Stimulated activated CD8-positive, alpha-beta memory T cell treated with anti-CD3 and anti-CD28 coated beads, Interleukin-4, amount 100 ng/mL, for 1 hour (primary cell): ENCODE measurements around the gene FAM171A2.
"Not testable (repeated sequence)": the region's sequence is repeated elsewhere in the genome, so short reads cannot be mapped to it uniquely, and the experiment has no call there.

Experiments used
- DNase-seq, 2 donors: peaks; one replicate each; pipeline ENCODE4 v3.0.0-alpha.2; 2020; ENCODE audit warnings: low read depth in 2 of 2, low spot score in 1 of 2

FAM171A2 gene

DNA sequence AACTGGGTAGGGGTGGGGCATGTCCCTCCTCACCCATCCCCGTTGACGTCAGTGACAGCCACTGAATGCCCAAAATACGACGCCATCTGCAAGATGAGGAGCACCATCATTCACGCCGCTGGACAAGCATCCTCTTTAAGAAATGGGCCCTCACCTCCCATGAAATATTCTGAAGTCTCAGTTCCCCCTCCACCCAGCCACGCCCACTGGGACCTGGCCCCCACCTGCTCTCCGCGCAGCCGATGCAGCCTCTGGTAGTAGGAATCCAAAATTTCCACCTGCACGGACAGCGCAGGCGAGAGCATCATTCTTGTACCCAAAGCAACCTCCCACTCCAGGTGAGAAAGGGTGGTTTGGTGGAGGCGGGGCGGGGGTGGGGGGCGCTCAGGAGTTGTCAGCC lies 20.2 kb upstream of the FAM171A2 start:
- DNase-seq, result no peak

DNA sequence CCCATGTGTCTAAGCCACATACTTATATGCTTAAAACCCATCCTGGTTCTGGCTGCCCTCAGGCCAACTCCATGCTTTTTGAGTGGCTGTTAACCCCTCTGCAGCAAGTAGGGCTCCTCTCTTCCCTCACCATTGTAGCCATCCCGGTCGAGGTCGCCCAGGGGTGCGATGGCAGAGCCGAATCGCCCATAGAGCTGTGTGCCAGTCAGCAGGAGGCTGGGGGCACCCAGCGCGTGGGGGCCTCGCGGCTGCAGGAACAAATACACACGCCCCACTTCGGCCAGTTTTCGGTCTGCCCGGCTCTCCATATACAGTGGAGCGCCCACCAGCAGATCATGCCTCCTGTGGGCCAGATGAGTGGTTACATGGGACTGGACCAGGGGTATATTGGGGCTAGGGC lies 19.7 kb upstream of the FAM171A2 start:
- DNase-seq, result no peak

DNA sequence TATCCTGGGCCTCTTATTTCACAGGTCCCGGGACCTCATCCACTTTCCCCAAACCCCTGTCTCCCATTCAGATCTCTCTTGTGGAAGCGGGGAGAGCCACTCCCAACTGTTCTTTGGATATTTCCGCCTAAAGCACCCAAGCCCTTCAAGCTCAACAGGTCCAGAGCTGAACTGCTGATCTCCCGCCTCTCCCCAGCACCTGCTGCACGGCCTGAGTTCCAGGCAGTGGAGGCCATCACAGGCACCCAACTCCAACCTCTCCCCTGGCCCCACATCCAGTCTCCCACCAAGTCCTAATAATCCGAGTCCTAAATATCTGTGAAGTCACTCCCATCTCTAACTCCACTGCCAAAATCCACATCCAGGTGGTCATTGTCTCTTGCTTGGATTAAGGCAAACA lies 19.3 kb upstream of the FAM171A2 start:
- DNase-seq, result no peak

DNA sequence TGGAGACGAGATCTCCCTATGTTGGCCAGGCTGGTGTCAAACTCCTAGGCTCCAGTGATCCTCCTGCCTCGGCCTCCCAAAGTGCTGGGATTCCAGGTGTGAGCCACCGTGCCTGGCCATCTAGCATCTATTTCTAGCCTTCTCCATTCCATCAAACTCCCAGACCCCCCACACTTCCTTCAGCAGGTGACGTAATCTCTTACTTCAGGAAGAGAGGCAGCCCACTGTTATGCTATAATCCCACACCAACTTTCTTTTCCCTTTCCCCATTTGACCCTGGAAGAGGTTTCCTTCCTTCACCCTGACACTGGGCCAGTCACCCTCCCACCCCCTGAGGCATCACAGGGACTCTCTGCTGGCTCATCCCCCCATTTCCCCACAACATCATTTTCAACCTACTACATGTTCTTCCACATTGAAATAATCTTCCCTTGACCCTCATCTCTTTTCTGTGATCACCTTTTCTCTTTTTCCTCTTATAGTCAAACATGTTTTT lies 18.2 kb upstream of the FAM171A2 start:
- DNase-seq, result no peak

DNA sequence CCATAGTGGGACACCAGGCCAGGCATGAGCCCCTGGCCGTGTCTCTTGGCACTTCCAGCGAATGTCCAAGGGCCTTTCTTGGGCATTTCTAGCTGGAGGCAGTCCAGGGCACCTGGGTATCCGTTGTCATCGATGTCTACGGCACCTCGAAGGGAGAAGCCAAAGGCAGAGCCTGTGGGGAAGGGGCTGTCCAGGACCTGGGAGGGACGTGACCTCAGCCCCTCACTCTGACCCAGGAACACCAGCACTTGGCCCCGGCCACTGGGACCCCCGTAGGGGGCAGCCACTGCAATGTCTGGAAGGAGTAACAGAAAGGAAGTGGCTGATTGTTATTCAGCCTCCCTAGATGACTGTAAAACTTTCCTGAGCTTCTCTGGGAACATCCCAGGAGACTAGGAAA lies 17.1 kb upstream of the FAM171A2 start:
- no peak for DNase-seq

DNA sequence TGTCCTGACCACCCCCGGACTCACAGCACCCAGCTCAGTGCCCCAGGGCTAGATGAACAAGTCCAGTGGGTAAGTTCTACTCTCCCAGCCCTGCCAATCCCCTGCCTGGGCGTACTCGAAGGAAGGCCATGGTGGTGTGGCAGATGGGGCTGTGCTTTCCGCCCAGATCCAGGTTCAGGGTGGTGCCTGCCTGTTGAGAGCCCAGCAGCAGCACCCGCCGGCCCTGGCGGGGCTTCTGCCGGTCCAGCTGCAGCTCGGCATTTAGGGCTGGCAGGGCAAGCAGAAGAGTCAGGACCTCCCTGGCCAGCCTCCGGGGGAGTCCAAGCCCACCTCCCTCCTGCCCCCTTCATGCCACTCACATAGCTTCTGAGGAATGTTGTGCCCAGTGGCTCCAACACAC lies 16.2 kb upstream of the FAM171A2 start:
- DNase-seq, result no peak

DNA sequence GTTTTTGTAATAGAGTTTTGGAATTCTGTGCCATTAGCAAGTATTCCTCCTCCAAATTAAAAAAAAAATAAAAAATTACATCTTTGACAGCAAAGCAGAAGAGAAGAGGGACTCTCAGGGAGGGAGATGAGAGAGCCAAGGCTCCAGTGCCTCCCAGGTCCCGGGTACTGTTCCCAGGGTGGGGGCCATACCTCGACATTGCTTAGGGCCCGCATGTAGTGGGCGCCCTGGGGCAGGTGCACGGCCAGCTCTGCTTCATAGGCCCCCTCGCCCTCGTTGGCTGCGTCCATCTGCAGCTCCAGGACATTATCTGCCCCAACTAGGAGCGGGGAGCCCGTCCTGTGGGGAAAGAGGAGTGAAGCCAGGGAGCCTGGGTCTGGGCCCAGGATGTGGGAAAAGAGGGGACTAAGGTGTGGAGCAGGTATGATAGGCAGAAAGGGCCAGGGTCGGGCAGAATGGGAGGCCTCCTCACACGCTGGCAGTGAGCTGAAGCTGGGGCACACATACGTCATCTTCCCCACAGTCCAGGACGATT lies 14.6 kb upstream of the FAM171A2 start:
- DNase-seq, result no peak

DNA sequence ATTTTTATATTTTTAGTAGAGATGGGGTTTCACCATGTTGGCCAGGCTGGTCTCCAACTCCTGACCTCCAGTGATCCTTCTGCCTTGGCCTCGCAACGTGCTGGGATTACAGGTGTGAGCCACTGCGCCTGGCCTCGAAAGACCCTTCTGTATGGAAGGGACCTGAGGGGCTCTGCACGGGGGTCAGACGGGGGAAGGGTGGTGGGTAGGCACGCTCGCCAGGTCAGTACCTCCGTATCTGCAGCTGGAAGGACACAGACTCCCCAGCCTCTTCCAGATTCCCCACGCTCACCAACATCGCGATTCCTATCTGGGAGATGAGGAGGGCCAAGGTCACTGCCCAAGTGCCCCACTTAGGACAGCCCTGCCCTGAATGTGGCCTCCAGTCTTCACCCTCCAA lies 13.1 kb upstream of the FAM171A2 start:
- no peak for DNase-seq

DNA sequence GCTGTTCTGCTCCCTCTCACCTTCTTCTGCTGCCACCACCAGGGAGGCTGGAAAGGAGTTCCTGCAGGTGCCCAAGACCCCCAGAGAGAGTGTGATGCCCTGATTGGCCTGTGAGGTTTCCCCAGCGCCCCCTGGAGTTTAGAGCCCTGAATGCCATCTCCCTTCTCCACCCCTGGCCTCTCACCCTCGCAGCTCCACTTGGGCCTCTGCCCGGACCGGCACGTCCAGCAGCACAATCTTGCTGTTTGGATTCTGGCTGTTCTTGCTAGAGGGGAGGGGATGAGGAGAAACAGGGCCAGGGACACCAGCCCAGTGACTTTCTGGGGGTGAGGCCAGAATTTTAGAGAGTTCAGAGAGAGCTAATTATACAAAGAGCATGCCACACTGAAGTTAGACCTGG lies 12.5 kb upstream of the FAM171A2 start:
- DNase-seq, result no peak

DNA sequence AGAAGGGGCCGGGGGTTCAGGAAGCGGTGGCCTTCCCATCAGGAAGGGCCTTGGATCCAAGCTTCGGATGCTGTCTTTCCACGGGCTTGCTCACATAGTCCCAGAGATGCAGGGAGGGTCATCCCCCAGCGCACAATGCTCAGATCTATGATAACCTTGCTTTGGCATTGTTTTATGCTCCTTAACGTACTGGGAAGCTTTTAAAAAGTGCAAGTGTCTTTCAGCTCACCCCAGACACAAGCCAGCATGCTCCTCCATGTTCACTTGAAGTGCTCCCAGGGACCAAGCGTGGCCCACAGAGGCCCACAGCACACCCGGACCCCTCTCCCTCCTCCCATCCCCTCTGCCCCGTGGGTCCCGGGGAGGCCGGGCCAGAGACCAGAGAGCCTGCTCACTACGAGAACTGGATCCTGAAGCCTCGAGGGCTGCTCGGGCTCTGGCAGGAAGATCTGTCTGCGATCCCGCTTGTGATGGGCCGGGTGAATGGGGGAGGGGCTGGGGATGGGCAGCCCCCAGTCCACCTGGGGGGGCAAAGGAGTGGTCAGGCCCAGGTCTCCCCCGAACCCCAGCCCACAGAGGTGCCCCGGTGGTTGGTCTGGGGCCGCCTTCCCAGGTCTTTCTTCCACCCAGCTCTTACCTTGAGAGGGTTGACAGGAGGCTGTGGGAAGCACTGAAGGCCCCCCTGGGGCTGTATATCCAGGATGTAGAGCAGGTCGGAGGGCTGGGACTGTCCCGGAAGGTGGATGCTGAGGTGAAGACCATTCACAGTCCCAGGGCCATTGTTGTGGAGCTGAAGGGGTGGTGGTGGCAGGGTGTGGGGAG lies 11.8 kb upstream of the FAM171A2 start:
- no peak for DNase-seq

DNA sequence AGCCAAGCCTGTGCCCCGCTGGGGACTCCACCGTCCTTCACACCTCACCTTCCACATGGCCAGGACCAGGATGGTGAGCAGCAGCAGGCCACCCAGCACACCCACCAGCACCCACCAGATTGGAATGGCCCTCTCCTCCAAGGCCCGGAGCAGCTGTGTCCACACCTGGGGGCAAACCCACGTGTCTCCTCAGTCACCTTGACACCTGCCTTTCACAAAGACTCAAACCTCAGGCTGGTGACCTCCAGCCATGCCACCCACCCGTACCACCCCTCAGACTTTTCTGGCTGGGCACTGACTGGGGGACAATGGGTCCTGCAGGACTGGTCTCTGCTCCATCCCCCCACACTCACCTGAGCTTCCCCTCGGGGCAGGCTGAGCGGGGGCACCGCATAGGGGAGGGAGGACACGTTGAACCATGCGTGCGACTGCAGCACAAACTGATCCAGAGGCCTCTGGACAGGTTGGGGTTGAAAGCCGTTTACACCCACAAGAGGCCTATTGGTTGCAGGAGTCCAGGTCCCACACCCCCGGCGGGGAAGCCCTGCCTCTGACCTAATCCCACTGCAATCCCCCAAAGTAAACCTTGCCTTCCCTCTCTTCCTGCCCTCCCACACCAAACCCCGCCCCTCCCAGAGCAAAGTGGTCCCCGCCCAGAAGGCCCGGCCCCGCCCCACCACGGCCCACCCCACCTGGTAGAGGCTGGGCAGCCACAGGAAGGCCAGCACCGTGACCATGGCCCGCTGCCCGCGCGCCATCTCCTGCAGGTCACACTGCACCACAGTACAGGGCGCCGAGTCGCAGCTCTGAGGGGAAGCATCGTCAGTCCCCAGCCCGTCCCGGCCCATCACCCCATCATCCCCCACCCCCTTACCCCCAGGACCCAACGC lies 10.9 kb upstream of the FAM171A2 start:
- no peak for DNase-seq

DNA sequence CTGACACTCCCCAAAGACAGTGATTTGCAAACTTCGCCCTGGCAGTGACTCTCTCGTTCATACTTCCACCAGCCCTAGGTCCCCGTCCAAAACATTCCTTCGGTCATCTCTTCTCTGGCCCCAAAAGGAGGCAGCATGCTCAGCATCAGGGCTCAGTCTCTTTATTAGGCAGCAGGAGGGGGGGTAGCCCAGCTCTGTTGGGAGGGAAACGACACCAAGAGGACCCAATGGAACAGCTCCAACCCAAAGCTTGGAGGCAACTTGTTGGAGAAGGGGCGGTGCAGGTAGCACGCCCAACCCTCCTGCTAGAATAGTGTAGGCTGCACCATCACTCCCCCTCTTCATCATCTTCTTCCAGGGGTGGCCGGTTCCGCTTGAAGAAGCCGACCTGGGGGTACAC lies 8.4 kb upstream of the FAM171A2 start:
- no peak for DNase-seq

DNA sequence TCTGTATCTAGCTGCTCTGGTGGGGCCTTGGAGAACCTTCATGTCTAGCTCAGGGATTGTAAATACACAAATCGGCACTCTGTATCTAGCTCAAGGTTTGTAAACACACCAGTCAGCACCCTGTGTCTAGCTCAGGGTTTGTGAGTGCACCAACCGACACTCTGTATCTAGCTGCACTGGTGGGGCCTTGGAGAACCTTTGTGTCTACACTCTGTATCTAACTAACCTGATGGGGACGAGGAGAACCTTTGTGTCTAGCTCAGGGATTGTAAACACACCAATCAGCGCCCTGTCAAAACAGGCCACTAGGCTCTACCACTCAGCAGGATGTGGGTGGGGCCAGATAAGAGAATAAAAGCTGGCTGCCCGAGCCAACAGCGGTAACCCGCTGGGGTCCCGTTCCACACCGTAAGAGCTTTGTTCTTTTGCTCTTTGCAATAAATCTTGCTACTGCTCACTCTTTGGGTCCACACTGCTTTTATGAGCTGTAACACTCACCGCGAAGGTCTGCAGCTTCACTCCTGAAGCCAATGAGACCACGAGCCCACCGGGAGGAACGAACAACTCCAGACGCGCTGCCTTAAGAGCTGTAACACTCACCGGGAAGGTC lies 5.9 kb upstream of the FAM171A2 start:
- DNase-seq, result not testable (repeated sequence)

DNA sequence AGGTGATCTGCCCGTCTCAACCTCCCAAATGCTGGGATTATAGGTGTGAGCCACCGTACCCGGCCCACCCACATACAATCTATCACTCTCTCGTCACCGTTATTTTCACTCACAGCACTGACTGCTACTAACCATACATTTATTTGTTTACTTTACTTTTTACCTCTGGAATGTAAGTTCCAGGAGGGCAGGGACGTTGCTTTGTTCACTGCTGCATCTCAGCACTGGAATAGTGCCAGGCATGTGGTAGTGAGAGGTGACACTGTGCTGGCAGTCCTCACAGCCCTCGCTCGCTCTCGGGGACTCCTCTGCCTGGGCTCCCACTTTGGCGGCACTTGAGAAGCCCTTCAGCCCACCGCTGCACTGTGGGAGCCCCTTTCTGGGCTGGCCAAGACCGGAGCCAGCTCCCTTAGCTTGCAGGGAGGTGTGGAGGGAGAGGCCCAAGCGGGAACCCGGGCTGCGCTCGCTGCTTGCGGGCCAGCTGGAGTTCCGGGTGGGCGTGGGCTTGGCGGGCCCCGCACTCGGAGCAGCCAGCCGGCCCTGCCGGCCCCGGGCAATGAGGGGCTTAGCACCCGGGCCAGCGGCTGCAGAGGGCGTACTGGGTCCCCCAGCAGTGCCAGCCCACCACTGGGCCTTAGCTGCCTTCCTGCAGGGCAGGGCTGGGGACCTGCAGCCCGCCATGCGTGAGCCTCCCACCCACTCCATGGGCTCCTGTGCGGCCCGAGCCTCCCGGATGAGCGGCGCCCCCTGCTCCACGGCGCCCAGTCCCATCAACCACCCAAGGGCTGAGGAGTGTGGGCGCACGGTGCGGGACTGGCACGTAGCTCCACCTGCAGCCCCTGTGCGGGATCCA lies 5.0 kb upstream of the FAM171A2 start:
- not testable (repeated sequence) for DNase-seq

DNA sequence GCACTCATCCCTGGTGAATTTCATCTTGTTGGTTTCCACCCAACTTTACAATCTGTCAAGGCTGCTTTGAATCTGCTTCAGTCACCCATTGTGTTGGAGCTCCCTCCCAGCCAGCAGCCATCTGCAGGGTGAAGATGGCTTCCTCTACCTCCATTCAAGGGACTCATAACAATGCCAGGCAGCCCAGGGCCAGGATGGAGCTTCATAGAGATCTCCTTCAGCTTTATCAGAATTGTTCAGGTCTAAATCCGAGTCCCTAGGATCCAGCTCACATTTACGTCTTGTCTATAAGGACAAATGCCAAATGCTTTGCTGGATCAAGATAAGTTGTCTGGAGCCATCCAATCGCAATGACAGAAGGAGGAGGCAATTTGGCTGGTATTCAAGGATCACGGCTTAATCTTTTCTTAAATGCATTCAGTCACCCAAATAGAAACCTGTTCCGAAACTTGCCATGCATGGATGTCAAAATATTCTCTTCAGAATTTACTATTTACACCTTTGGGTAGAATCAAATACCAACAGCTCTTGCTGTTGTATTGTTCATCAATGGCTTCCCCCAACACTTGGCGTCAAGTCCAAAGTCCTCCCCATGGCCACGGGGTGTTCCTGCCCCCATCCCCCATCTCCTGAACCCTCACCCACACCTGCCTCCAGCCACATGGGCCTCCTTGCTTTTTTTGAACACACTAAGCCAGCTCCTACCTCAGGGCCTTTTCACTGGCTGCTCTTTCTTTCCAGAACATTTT lies 3.8 kb upstream of the FAM171A2 start:
- no peak for DNase-seq

DNA sequence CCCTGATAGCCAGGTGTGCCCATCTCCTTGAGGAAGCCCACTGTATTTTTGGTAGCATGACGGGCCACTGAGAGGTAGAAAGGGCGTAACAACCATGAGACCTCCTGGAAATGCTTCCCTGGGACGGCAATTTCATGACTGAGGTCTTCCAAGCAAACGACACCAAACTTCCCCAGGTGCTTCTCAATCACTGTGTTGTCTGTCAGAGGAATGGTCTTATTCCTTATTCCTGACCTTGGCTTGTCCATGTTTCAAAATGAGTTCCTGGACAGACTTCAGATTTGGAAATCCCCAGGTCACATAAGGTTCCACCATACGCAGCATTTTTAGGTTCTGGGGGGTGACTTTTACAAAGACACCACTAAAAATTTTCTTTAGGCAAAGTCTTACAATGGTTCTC lies 1.4 kb upstream of the FAM171A2 start:
- not testable (repeated sequence) for DNase-seq

DNA sequence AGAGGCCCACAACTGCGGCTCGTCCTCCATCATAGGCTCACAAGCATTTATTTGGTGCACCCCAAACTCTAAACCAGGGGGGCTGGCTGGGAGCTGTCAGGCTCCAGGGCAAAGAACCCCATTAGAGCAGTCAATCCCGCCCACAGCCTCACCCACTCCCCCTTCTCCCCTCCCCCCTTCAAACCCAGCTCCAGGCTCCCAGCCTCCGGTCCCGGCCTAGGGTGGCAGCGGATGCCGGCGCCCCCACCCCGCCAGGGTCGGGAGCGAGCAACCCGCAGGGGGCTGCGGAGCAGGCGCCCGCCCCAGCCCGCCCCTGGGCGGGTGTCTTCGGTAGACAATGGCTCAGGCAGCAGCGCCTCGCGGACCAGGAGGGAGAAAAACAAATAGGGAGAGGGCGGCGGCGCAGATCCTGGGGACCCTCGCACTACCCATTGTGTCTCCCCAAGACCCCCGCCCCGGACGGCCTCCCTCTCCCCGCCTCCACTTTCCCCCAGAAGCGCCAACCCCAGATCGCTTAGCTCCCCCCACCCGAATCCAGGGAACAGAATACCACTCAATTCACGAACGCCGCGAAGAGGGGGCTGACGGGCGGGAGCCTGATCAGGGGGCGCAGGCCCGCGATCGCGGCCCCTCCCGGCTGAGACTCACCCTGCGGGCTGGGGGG lies 572 bp downstream of the FAM171A2 start:
- DNase-seq, result no peak

DNA sequence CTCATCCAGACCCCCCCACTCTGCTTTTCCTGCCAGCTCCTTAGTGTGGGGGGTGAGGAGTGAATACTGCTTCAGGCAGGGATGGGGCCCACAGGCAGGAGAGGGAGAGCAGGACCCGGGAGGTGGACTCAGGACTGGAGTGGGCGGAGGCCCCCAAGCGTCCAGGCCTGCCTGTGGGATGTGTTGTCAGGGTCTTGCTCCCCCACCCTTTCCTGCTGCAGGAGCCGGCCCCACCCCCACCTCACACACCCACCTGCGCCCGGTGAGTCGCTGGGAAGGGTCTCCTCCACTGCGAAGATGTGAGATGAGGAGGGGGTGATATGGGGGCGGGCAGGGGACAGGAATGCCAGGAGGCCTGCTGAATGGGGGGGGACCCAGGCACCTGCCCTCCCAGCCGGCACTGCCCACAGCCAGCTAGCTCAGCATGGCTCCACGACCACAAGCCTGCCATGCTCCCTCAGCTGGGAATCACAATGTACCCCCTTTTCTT lies 1.1 kb downstream of the FAM171A2 start:
- no peak for DNase-seq
